Stomach (tissue), 9 donors: ENCODE measurements around the gene AP1G1. TPM values are rescaled to one million over a fixed set of nuclear protein-coding genes. Genes with fewer than 3 reads are reported as not detected.

ENCODE experiments used
- DNase-seq, 2 donors: peaks; one replicate each; pipeline versions ENCODE4 v3.0.0 to v3.0.0-alpha.2; 2013 to 2019
- H3K27ac ChIP-seq, 5 donors: fragments of 200-600 bp in 4 of 5; sonication (generic) in 4 of 5; one replicate each; pipeline ENCODE4 v1.5.1; 2013 to 2019; ENCODE audit warnings: mild to moderate bottlenecking in 1 of 5, moderate library complexity in 1 of 5
- H3K27me3 ChIP-seq, 3 donors: fragments of 200-600 bp; sonication (generic); one replicate each; pipeline ENCODE4 v1.5.1; 2017 to 2019; ENCODE audit warnings: mixed run types in 1 of 3
- H3K36me3 ChIP-seq, 4 donors: fragments of 200-600 bp; sonication (generic); 1 replicate in 3 of 4; 2 replicates in 1 of 4; pipeline ENCODE4 v1.5.1; 2016 to 2019
- H3K4me1 ChIP-seq, 4 donors: fragments of 200-600 bp; sonication (generic); one replicate each; pipeline ENCODE4 v1.5.1; 2016 to 2019
- H3K4me3 ChIP-seq, 4 donors: fragments of 200-600 bp; sonication (generic) in 3 of 4; one replicate each; pipeline ENCODE4 v1.5.1; 2016 to 2019; ENCODE audit warnings: mild to moderate bottlenecking in 1 of 4
- H3K9me3 ChIP-seq, 4 donors: fragments of 200-600 bp; sonication (generic); one replicate each; pipeline ENCODE4 v1.5.1; 2016 to 2019
- EP300 ChIP-seq: sonication (generic); formaldehyde crosslinking; IDR thresholded peaks from one replicate; pipeline ENCODE4 v1.6.1; 2017; ENCODE audit warnings: antibody characterized with exemption
- POLR2A ChIP-seq, 4 donors: fragments of 450-650 bp; IDR thresholded peaks; one replicate each; pipeline ENCODE4 v1.6.1; 2016; ENCODE audit warnings: antibody characterized with exemption in 4 of 4, control low read depth in 2 of 4, mild to moderate bottlenecking in 1 of 4, moderate library complexity in 1 of 4
- POLR2AphosphoS5 ChIP-seq, 3 donors: sonication (generic); formaldehyde crosslinking; IDR thresholded peaks; one replicate each; pipeline ENCODE4 v1.6.1; 2016; ENCODE audit warnings: antibody characterized with exemption in 3 of 3
- WGBS, 5 donors: extraction: QIAGEN DNeasy Blood & Tissue Kit in 3 of 5; methylation state at CpG; one replicate each; pipeline versions ENCODE4 v1.1.5 to v1.1.7; 2013 to 2018; 5-methylcytosine and 5-hydroxymethylcytosine counted together
- intact Hi-C: fragments of 100-400 bp; cut with DNase I; formaldehyde crosslinking; loops from one replicate; pipeline ENCODE4 v1.15.1; 2023; ENCODE audit warnings: low total_unique reads
- polyA plus RNA-seq, 3 donors: library from polyadenylated mRNA; stranded (reverse); fragments of 200-250 nt; gene quantifications; one replicate each; pipeline ENCODE4 v1.2.3, GENCODE V29; 2013
- total RNA-seq, 5 donors: library from RNA; depleted of rRNA; stranded (reverse); fragments of >200 nt; gene quantifications; one replicate each; pipeline versions ENCODE4 v1.1.0 to v1.2.3, GENCODE V29; 2014 to 2016
- TF ChIP-seq, protein P1 (sequence below), 7 experiments: fragments of 450-650 bp in 4 of 7; fragments of 200-600 bp in 3 of 7; sonication (generic) in 3 of 7; IDR thresholded peaks; one replicate each; pipeline ENCODE4 v1.5.1; 2016 to 2019; ENCODE audit warnings: antibody characterized with exemption in 7 of 7, control low read depth in 2 of 7, mild to moderate bottlenecking in 1 of 7
- donor health status: healthy with polysubstance abuse.
- donor health status: Bipolar disorder and iron deficiency.
- donor health status: healthy.

AP1G1 gene
- total and polyA plus RNA-seq, 8 donors: 11.7 to 198 (median 123) TPM

DNA sequence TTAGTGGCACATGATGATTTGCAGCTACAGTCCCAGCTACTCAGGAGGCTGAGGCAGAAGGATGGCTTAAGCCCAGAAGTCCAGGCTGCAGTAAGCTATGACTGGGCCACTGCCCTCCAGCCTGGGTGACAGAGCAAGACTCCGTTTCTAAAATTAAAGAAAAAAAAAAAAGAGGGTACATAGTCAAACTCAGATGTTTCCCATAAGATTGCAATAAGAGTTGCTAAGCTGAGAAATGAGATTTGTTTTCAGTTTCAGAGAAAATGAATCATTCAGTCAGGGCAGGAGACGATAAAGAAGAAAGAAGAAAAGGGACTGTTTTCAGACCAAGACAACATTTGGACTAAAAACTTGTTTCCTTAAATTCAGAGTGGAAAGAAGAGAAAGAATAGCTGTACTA is 54.0 kb downstream of the AP1G1 start:
- TF ChIP-seq EP300 (no peak), POLR2AphosphoS5 (IDR thresholded peaks at IDR 0.05) (no peak), POLR2A (IDR thresholded peaks at IDR 0.05) (no peak)
- TF ChIP-seq, protein P1, sequence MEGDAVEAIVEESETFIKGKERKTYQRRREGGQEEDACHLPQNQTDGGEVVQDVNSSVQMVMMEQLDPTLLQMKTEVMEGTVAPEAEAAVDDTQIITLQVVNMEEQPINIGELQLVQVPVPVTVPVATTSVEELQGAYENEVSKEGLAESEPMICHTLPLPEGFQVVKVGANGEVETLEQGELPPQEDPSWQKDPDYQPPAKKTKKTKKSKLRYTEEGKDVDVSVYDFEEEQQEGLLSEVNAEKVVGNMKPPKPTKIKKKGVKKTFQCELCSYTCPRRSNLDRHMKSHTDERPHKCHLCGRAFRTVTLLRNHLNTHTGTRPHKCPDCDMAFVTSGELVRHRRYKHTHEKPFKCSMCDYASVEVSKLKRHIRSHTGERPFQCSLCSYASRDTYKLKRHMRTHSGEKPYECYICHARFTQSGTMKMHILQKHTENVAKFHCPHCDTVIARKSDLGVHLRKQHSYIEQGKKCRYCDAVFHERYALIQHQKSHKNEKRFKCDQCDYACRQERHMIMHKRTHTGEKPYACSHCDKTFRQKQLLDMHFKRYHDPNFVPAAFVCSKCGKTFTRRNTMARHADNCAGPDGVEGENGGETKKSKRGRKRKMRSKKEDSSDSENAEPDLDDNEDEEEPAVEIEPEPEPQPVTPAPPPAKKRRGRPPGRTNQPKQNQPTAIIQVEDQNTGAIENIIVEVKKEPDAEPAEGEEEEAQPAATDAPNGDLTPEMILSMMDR (IDR thresholded peaks at IDR 0.05): no peak
- no peak for DNase-seq
- no peaks in the 10 kb centered on the region for H3K27me3 ChIP-seq
- H3K4me3 ChIP-seq: no peak overlapping the region
- H3K36me3 ChIP-seq: peaks cover 60 to 99% (median 93%) of the 10 kb centered on the region in 4 donors
- no peak overlapping the region for H3K27ac ChIP-seq
- 75 to 85% (median 80%) methylated on average over 2 of the region's 2 CpGs for WGBS, 5 donors
- peaks cover 0 to 6% (median 0%) of the 10 kb centered on the region in 4 donors for H3K4me1 ChIP-seq
- H3K9me3 ChIP-seq: no peaks in the 10 kb centered on the region
- intact Hi-C loops: no loop called here

DNA sequence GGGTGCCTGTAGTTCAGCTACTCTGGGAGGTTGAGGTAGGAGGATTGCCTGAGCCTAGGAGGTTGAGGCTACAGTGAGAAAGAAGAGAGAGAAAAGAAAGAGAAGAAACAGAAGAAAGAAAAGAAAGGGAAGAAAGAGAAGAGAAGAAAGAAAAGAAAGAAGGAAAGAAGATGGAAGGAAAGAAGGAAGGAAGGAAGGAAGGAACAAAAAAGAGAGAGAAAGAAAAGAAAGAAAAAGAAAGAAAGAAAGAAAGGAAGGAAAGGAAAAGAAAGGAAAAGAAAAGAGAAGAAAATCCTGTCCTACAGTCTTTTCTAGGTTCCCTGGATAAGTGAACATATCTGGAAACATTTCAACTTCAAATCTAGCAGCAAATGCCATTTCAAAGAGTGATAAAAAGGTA is 54.5 kb downstream of the AP1G1 start:
- no peak overlapping the region for H3K27ac ChIP-seq
- peaks cover 60 to 99% (median 93%) of the 10 kb centered on the region in 4 donors for H3K36me3 ChIP-seq
- TF ChIP-seq EP300 (no peak), POLR2AphosphoS5 (IDR thresholded peaks at IDR 0.05) (no peak), POLR2A (IDR thresholded peaks at IDR 0.05) (no peak)
- TF ChIP-seq, protein P1 (IDR thresholded peaks at IDR 0.05): no peak
- H3K4me3 ChIP-seq: no peak overlapping the region
- no peak for DNase-seq
- no peaks in the 10 kb centered on the region for H3K9me3 ChIP-seq
- intact Hi-C loops: no loop called here
- peaks cover 0 to 6% (median 0%) of the 10 kb centered on the region in 4 donors for H3K4me1 ChIP-seq
- H3K27me3 ChIP-seq: no peaks in the 10 kb centered on the region

- no peak for TF ChIP-seq POLR2AphosphoS5 (IDR thresholded peaks at IDR 0.05)
- no peak for TF ChIP-seq EP300
- TF ChIP-seq POLR2A (IDR thresholded peaks at IDR 0.05): no peak
- TF ChIP-seq, protein P1 (IDR thresholded peaks at IDR 0.05): no peak
- H3K4me3 ChIP-seq: no peak overlapping the region
- no peaks in the 10 kb centered on the region for H3K4me1 ChIP-seq
- intact Hi-C loops: no loop called here
- H3K36me3 ChIP-seq: peaks cover 55 to 99% (median 93%) of the 10 kb centered on the region in 4 donors
- DNase-seq: no peak
- H3K9me3 ChIP-seq: no peaks in the 10 kb centered on the region
- H3K27ac ChIP-seq: no peak overlapping the region
- no peaks in the 10 kb centered on the region for H3K27me3 ChIP-seq
- WGBS, 5 donors: 75 to 80% (median 78%) methylated on average over 4 of the region's 4 CpGs
These were observed 60.4 kb downstream of the AP1G1 start for GRCh38 chr16:71748226-71748625.

DNA sequence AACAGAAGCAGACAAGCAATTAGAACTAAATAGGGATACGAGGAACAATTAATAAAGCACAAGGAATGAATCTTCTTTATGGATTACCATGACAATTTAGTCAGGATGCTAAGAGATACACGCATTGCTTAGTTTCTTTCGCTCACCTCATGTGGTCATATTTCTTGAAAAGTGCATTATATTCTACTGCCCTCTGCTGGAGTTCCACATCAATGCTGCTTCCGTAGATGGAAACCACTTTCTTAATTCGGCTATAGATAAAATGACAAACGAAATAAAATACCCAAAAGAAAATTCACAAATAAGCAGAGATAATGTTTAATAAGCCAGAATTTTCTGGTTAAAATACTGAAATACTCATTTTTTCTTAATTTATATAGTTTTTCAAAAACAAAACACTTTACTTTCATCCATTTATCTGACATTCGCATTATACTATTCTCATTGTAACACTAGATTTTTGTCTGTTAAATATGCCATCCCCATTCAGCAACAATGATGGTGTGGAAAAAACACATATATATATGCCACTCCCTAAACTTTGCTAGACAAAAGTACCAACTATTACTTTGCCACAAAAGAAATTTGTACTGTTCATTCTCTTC is 62.1 kb downstream of the AP1G1 start:
- DNase-seq: peak in 1 of 2 donors; percentile 72
- TF ChIP-seq EP300: no peak
- no peak for TF ChIP-seq POLR2A (IDR thresholded peaks at IDR 0.05)
- TF ChIP-seq POLR2AphosphoS5 (IDR thresholded peaks at IDR 0.05): no peak
- TF ChIP-seq, protein P1 (IDR thresholded peaks at IDR 0.05): peak in 4 of 7 experiments; percentile 51 to 63 (median 58)
- Histone ChIP-seq H3K27ac (no peak overlapping the region), H3K4me1 (no peaks in the 10 kb centered on the region), H3K27me3 (no peaks in the 10 kb centered on the region), H3K36me3 (peaks cover 57 to 100% (median 100%) of the 10 kb centered on the region in 4 donors), H3K9me3 (no peaks in the 10 kb centered on the region), H3K4me3 (no peak overlapping the region)
- 48 to 57% (median 54%) methylated on average over 7 of the region's 7 CpGs for WGBS, 5 donors
- intact Hi-C loops: no loop called here
